Measurements from ENCODE around the gene SORBS1.

- TF ChIP-seq, protein P1, sequence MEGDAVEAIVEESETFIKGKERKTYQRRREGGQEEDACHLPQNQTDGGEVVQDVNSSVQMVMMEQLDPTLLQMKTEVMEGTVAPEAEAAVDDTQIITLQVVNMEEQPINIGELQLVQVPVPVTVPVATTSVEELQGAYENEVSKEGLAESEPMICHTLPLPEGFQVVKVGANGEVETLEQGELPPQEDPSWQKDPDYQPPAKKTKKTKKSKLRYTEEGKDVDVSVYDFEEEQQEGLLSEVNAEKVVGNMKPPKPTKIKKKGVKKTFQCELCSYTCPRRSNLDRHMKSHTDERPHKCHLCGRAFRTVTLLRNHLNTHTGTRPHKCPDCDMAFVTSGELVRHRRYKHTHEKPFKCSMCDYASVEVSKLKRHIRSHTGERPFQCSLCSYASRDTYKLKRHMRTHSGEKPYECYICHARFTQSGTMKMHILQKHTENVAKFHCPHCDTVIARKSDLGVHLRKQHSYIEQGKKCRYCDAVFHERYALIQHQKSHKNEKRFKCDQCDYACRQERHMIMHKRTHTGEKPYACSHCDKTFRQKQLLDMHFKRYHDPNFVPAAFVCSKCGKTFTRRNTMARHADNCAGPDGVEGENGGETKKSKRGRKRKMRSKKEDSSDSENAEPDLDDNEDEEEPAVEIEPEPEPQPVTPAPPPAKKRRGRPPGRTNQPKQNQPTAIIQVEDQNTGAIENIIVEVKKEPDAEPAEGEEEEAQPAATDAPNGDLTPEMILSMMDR (IDR thresholded peaks at IDR 0.05; ENCODE audit: insufficient read depth, low read length, poor library complexity, severe bottlenecking), result no peak
- TF ChIP-seq EZH2phosphoT487 (conservative IDR thresholded peaks at IDR 0.05; ENCODE audit: low read length), result no peak
Measured at GRCh38 chr10:95524358-95525032, 36.7 kb downstream of the SORBS1 start.

Measured in SU-DHL-6 (cell line).